PFSK-1 (cell line): Measurements from ENCODE around the gene SLC30A1.

Experiments
- POLR2AphosphoS5 ChIP-seq: IDR thresholded peaks from 2 replicates; pipeline ENCODE4 v1.6.1; 2012; ENCODE audit warnings: low read depth, mild to moderate bottlenecking, control low read depth, low read length, moderate library complexity
- TF ChIP-seq, protein P1 (sequence below), 2 experiments: IDR thresholded peaks; 2 replicates each; pipeline versions ENCODE4 v1.6.1 to v1.8.0; 2011 to 2012; ENCODE audit warnings: low read depth in 2 of 2, low read length in 2 of 2, control low read depth in 1 of 2, inconsistent platforms in 1 of 2, mild to moderate bottlenecking in 1 of 2, moderate library complexity in 1 of 2; ENCODE audit not compliant: insufficient read depth in 1 of 2

DNA sequence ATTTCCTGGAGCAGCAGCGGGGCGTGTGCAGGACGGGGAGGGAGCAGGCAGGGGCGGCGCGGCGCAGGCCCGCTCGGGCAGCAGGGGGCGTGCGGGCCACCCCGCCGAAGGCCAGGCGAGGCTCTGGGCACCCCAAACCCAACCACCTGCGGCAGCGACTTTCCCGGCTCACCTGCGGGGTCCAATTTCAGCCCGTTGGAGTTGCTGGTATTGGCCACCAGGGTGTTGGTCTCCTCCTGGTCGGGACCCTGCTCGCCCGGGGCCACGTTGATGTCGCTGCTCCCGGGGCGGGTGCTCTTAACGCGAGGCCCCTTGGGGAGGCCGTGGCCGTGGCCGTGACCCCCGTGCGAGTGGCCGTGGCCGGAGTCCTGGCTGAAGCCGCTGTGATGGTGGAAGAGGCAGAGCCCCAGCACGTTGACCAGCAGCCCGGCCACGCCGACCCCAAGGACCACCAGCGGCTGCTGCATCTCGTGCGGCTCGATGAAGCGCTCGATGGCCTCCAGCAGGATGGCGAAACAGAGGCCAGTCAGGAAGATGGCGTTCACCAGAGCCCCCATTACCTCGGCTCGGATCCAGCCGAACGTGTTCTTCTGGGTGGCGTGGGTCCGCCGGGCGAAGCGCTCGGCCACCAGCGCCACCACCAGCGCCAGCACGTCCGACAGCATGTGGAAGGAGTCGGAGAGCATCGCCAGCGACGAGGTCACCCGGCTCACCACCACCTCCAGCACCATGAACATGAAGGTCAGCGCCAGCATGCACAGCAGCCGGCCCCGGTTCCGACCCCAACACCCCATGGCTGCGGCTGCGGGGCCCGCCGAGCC is 932 bp downstream of the SLC30A1 start:
- no peak for TF ChIP-seq POLR2AphosphoS5
- TF ChIP-seq, protein P1, sequence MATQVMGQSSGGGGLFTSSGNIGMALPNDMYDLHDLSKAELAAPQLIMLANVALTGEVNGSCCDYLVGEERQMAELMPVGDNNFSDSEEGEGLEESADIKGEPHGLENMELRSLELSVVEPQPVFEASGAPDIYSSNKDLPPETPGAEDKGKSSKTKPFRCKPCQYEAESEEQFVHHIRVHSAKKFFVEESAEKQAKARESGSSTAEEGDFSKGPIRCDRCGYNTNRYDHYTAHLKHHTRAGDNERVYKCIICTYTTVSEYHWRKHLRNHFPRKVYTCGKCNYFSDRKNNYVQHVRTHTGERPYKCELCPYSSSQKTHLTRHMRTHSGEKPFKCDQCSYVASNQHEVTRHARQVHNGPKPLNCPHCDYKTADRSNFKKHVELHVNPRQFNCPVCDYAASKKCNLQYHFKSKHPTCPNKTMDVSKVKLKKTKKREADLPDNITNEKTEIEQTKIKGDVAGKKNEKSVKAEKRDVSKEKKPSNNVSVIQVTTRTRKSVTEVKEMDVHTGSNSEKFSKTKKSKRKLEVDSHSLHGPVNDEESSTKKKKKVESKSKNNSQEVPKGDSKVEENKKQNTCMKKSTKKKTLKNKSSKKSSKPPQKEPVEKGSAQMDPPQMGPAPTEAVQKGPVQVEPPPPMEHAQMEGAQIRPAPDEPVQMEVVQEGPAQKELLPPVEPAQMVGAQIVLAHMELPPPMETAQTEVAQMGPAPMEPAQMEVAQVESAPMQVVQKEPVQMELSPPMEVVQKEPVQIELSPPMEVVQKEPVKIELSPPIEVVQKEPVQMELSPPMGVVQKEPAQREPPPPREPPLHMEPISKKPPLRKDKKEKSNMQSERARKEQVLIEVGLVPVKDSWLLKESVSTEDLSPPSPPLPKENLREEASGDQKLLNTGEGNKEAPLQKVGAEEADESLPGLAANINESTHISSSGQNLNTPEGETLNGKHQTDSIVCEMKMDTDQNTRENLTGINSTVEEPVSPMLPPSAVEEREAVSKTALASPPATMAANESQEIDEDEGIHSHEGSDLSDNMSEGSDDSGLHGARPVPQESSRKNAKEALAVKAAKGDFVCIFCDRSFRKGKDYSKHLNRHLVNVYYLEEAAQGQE (IDR thresholded peaks at IDR 0.05; ENCODE audit: insufficient read depth in 1 of 2, low read depth in 2 of 2, low read length in 2 of 2): no peak
